Fibroblast of lung (primary cell): ENCODE measurements around the gene SCUBE1. TPM values are rescaled to one million over a fixed set of nuclear protein-coding genes. Genes with fewer than 3 reads are reported as not detected.

ENCODE experiments used
- DNase-seq, 2 donors: peaks; one replicate each; pipeline versions ENCODE4 v3.0.0 to v3.0.0-alpha.2; 2010; ENCODE audit warnings: low read depth in 2 of 2
- H2AFZ ChIP-seq: 2 replicates; pipeline ENCODE4 v1.5.1; 2012; ENCODE audit warnings: low read length, control low read depth, inconsistent platforms
- H3K27ac ChIP-seq: 2 replicates; pipeline ENCODE4 v1.5.1; 2011; ENCODE audit warnings: low read length, control low read depth; ENCODE audit not compliant: insufficient read depth
- H3K27me3 ChIP-seq: 2 replicates; pipeline ENCODE4 v1.5.1; 2011; ENCODE audit warnings: mild to moderate bottlenecking, low read length; ENCODE audit not compliant: control insufficient read depth, insufficient read depth
- H3K36me3 ChIP-seq: 2 replicates; pipeline ENCODE4 v1.5.1; 2011; ENCODE audit warnings: low read length; ENCODE audit not compliant: control insufficient read depth, insufficient read depth
- H3K4me1 ChIP-seq: 2 replicates; pipeline ENCODE4 v1.5.1; 2011; ENCODE audit warnings: low read length; ENCODE audit not compliant: control insufficient read depth, insufficient read depth; ENCODE audit errors: extremely low read depth
- H3K4me2 ChIP-seq: 2 replicates; pipeline ENCODE4 v1.5.1; 2011; ENCODE audit warnings: low read length, control low read depth; ENCODE audit not compliant: insufficient read depth; ENCODE audit errors: extremely low read depth
- H3K4me3 ChIP-seq, 4 experiments: fragments of 200-600 bp in 1 of 4; sonication (generic) in 1 of 4; replicated peaks in 1 of 4; 2 replicates each; pipeline ENCODE4 v1.5.1; 2011 to 2016; ENCODE audit warnings: low read length in 4 of 4, low read depth in 3 of 4, mild to moderate bottlenecking in 3 of 4, control low read depth in 2 of 4, inconsistent platforms in 1 of 4, mixed read lengths in 1 of 4; ENCODE audit not compliant: insufficient read depth in 1 of 4; ENCODE audit errors: control extremely low read depth in 1 of 4
- H3K79me2 ChIP-seq: 2 replicates; pipeline ENCODE4 v1.5.1; 2012; ENCODE audit warnings: mild to moderate bottlenecking, low read length, inconsistent platforms; ENCODE audit not compliant: control insufficient read depth, insufficient read depth
- H3K9ac ChIP-seq: 2 replicates; pipeline ENCODE4 v1.5.1; 2011; ENCODE audit warnings: mild to moderate bottlenecking, low read length, control low read depth; ENCODE audit not compliant: insufficient read depth
- H3K9me3 ChIP-seq: 2 replicates; pipeline ENCODE4 v1.5.1; 2012; ENCODE audit warnings: low read depth, low read length; ENCODE audit not compliant: control insufficient read depth, insufficient read depth
- H4K20me1 ChIP-seq: 2 replicates; pipeline ENCODE4 v1.5.1; 2011; ENCODE audit warnings: low read length; ENCODE audit not compliant: control insufficient read depth, insufficient read depth; ENCODE audit errors: extremely low read depth
- CTCF ChIP-seq, 2 donors: IDR thresholded peaks in 1 of 2; conservative IDR thresholded peaks in 1 of 2; 1 replicate in 1 of 2; 2 replicates in 1 of 2; pipeline ENCODE4 v1.5.1; 2011 to 2012; ENCODE audit warnings: low read length in 2 of 2, control low read depth in 1 of 2, inconsistent platforms in 1 of 2, low read depth in 1 of 2, mild to moderate bottlenecking in 1 of 2
- EZH2 ChIP-seq: IDR thresholded peaks from 2 replicates; pipeline ENCODE4 v1.5.1; 2012; ENCODE audit warnings: low read length, control low read depth, mild to moderate bottlenecking; ENCODE audit errors: missing control alignments
- polyA plus RNA-seq, 2 donors: library from polyadenylated mRNA; depleted of rRNA in 1 of 2; stranded (reverse) in 1 of 2; unstranded in 1 of 2; fragments of >200 nt; gene quantifications; 2 replicates each; pipeline ENCODE4 v1.2.1, GENCODE V29; 2011 to 2012; ENCODE audit warnings: missing spikeins in 1 of 2
- total RNA-seq: library from RNA; depleted of rRNA; stranded (reverse); fragments of >200 nt; gene quantifications from 2 replicates; pipeline ENCODE4 v1.2.1, GENCODE V29; 2014

Gene SCUBE1
- total and polyA plus RNA-seq, 2 donors (not counting 1 experiment from before 2014, with no cell fraction given), result 0.17 TPM; not detected in 1

GRCh38 chr22:43222262-43222661 is 120.9 kb downstream of the SCUBE1 start:
- DNase-seq, result no peak

GRCh38 chr22:43220625-43221380 is 122.4 kb downstream of the SCUBE1 start:
- Histone ChIP-seq H2AFZ (no peak overlapping the region), H3K27me3 (peaks cover 6% of the 10 kb centered on the region), H3K9ac (no peak overlapping the region), H3K4me3 (no peak overlapping the region), H3K4me1 (no peaks in the 10 kb centered on the region), H3K79me2 (no peaks in the 10 kb centered on the region), H3K4me2 (no peak overlapping the region), H3K36me3 (no peaks in the 10 kb centered on the region), H3K27ac (no peak overlapping the region), H4K20me1 (no peaks in the 10 kb centered on the region), H3K9me3 (no peaks in the 10 kb centered on the region)
- TF ChIP-seq EZH2 (no peak), CTCF (conservative IDR thresholded peaks at IDR 0.05 in 1 of 2, IDR thresholded peaks at IDR 0.05 in 1 of 2; ENCODE audit: low read depth in 1 of 2, low read length in 2 of 2) (no peak)
- no peak for DNase-seq

More at GRCh38 chr22:43222262-43222661, 120.9 kb downstream of the SCUBE1 start:
- no peak for TF ChIP-seq EZH2
- TF ChIP-seq CTCF (conservative IDR thresholded peaks at IDR 0.05 in 1 of 2, IDR thresholded peaks at IDR 0.05 in 1 of 2; ENCODE audit: low read depth in 1 of 2, low read length in 2 of 2), result no peak
- Histone ChIP-seq H3K9me3 (no peaks in the 10 kb centered on the region), H3K4me2 (no peak overlapping the region), H3K4me3 (no peak overlapping the region), H3K27me3 (peaks cover 9% of the 10 kb centered on the region), H4K20me1 (no peaks in the 10 kb centered on the region), H3K4me1 (peaks cover 5% of the 10 kb centered on the region), H3K79me2 (no peaks in the 10 kb centered on the region), H2AFZ (no peak overlapping the region), H3K36me3 (no peaks in the 10 kb centered on the region), H3K27ac (no peak overlapping the region), H3K9ac (no peak overlapping the region)

GRCh38 chr22:43218786-43219185 is 124.4 kb downstream of the SCUBE1 start:
- Histone ChIP-seq H3K9me3 (no peaks in the 10 kb centered on the region), H3K79me2 (no peaks in the 10 kb centered on the region), H3K27me3 (peaks cover 4% of the 10 kb centered on the region), H3K4me1 (no peaks in the 10 kb centered on the region), H3K27ac (no peak overlapping the region), H2AFZ (no peak overlapping the region), H3K9ac (no peak overlapping the region), H3K4me3 (no peak overlapping the region), H3K4me2 (no peak overlapping the region), H3K36me3 (no peaks in the 10 kb centered on the region), H4K20me1 (no peaks in the 10 kb centered on the region)
- DNase-seq, result no peak
- no peak for TF ChIP-seq CTCF (conservative IDR thresholded peaks at IDR 0.05 in 1 of 2, IDR thresholded peaks at IDR 0.05 in 1 of 2; ENCODE audit: low read depth in 1 of 2, low read length in 2 of 2)
- no peak for TF ChIP-seq EZH2
